Activated T-cell treated with anti-CD3 and anti-CD28 coated beads, Interleukin-2, amount 50 U/mL, for 48 hours (primary cell): Measurements from ENCODE around the gene MORN1.
"Not testable (repeated sequence)": the region's sequence is repeated elsewhere in the genome, so short reads cannot be mapped to it uniquely, and the experiment has no call there.

Experiments
- DNase-seq, 2 experiments: peaks; one replicate each; pipeline ENCODE4 v3.0.0-alpha.2; 2020

The MORN1 gene

GRCh38 chr1:2335721-2336455, 55.5 kb downstream of the MORN1 start:
- DNase-seq, result no peak

DNA sequence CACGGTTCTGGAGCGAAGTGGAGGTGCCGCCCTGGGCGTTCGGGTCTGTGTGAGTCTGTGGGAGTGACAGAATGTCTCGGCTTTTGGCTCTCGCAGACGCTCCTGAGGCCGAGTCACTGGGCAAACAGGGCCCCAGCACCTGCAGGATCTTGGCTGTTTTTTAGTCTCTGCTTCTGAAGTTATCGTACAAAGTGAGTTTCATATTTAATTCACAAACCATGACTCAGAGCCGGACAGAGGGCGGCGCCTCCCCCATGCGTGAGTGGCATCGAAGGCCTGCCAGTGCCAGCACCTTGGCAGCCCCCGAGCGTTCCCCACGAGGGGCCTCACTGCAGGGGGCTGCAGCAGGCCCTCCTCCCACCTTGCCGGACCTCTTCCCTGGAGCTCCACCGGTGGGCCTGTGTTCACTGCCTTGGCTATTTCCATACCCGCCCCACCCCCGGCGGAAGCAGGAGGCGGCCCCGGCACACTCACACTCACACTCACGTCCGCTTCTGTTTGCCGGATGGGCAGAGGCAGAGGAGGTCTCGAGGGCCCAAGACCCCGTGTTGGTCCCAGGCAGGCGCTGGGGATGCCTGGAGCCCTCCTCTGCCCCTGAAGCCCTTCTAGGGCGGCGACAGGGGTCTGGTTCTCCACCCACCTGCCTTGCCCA, 56.3 kb downstream of the MORN1 start:
- DNase-seq, result no peak

DNA sequence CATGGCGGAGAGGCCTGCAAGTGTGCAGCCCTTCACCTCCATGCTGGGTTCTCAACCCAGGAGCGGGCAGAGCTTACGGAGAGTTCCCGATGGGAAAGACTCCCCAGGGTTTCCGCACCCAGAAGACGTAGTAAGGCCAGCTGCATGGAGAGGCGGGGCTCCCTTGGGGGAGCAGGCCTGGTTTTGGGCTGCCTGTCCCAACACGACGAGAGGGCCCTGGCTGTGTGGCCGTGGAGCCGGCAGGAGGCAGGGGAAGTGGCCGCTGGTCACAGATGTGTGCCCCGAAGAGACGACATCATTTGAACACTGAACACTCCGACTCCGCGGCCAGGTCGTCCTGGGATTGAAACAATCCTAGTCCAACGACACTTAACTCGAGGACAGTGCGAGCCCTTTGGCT, 57.0 kb downstream of the MORN1 start:
- no peak for DNase-seq

- not testable (repeated sequence) for DNase-seq
These were observed 59.8 kb downstream of the MORN1 start for GRCh38 chr1:2331580-2331979.

DNA sequence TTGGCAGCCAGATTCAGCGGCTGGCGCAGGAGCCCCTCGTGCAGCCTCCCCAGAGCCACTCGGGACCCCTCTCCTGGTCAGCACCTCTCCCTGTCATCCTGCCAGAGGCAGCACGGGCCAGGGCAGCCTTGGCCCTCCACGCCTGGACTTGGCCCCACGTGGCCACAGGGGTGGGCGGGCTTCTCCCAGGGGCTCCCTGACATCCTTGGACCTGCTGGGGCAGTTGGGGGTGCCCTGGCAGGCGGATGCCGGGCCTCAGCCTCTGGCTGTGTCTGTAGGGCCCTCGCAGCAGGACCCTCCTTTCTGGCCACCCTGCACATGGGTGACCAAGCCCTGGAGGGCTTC, 60.2 kb downstream of the MORN1 start:
- no peak for DNase-seq

DNA sequence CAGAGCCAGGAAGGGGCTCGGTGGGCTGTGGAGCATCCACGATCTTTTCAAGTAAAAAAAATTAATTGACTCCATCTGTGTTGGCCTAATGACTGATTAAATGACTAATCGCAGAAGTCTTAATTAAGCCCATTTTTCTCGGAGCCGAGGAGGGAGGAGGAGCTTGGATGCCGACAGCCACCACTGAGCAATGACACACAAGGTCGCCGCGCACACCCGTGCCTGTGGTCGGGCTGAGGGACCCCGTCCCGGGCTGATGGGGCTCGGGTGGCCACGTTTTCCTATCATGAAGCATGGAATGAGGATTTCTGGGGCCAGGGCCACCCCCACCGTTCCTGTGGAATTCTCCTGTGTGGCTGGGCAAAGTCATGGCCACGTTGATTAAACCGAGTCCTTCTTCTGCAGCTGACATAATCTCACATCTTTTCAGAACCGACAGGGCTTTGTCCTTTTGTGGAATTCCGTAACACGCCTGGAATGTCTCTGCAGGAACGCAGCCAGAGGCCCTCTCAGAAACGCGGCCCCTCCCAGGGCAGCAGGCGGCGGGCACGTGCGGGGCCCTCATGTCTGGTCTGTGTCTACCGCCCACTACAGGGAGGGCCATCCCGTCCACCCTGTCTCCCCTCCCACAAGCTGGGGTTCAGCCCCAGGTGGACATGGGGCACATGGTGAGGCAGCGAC, 60.7 kb downstream of the MORN1 start:
- DNase-seq, result no peak

GRCh38 chr1:2330035-2330434, 61.3 kb downstream of the MORN1 start:
- DNase-seq, result no peak

GRCh38 chr1:2328676-2329455, 62.5 kb downstream of the MORN1 start:
- DNase-seq, result no peak

DNA sequence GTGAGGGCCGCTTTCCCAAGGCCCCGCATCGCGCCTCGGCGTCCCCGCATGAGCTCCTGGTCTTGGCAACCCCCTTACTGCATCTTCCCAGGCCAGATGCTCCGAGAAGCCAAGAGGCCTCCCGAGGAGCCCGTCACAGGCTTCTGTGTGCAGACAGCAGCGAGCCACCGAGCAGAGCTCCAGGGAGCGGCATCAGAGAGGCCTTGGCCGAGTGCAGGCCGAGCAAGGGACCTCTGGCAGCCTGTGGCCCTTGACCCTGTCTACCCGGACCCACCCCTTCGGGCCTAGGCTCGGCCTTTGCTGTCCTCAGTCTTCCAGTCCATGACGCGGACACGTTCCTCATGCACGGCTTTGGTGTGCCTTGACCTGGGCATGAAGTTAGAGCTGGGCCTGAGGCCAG, 63.5 kb downstream of the MORN1 start:
- DNase-seq, result no peak

GRCh38 chr1:2327162-2327561, 64.2 kb downstream of the MORN1 start:
- not testable (repeated sequence) for DNase-seq

GRCh38 chr1:2326524-2326923, 64.8 kb downstream of the MORN1 start:
- DNase-seq, result no peak

DNA sequence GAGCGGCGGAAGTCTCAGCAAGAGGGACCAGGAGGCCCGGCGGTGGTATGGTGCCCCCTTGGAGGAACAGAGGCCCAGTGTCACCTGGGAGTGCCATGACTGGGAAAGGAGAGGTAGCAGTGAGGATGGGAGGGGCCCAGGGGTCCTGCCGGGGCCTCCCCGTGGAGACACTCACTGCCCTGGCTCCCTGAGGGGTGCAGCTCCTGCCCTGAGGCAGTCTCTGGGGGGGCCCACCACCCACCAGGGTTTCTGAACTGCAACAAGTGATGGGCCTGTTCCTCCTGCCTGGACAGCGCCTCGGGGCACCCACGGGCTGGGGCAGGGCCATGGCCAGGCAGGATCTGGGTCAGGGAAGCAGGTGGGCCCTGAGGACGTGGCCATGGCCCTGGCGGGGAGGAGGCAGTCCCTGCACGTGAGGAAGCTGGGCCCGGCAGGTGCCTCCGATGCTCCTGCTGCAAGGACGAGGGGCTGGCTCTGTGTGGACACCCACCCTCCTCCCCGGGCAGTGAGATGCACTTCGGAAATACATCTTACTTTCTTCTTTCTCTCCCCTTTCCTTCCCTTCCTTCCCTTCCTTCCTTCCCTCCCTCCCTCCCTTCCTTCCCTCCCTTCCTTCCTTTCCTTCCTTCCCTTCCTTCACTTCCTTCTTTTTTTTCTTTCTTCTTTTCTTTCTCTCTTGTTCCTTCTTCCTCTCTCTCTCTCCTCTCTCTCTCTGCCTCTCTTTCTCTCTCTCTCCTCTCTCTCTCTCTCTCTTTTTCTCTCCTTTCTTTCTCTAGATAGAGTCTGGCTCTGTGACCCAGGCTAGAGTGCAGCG, 66.6 kb downstream of the MORN1 start:
- DNase-seq, result no peak

DNA sequence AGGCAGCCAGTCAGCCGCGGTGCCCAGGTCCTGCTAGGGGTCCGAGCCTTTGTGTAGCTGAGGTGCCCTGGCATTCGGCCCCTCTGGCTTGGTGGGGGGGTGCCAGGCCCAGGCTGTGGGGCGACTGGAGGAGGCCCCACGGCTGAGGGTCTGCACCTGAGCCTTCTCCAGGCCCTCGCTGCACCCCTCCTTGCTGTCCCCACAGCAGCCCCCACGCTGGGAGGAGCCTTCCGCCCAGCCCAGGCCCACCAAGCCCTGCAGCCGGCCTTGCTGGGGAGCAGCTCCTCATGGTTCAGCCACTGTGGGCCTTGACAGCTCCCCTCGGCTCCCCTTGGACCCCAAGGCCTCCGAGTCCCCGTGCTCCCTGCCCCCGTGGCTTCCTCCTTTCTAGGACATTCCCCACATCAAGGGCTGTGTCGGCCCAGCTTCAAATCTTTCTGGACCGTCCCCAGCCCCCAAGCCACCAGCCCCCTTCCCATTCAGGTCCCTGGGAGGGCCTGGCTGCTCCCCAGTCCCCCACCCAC, 67.8 kb downstream of the MORN1 start:
- DNase-seq, result no peak

- DNase-seq, result no peak
These were observed 68.7 kb downstream of the MORN1 start for GRCh38 chr1:2322581-2323211.

DNA sequence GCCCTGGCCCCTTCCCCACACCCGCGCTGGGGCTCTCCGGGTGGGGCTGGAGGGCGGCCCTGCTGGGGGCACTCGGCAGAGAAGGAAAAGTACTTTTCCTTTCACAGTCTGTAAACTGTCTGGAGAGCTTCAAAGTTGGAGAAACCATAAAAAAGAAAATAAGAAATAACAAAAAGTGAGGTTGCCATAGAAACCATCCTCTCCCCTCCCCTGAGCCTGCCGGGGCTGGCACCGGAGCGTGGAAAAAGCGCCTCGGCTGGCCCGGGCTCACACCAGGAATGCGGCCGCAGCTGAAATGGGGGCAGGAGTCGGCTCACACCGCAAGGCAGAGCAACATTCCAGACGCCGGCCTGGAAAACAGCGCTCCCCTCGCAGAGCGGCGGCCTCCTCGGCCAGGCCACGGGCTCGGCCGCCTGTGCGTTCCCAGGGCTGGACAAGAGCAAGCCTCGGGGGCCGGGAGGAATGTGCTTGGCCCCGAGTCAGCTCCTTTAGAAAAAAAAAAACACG, 69.2 kb downstream of the MORN1 start:
- no peak for DNase-seq

- DNase-seq, result no peak
These were observed 70.3 kb downstream of the MORN1 start for GRCh38 chr1:2320760-2321667.

DNA sequence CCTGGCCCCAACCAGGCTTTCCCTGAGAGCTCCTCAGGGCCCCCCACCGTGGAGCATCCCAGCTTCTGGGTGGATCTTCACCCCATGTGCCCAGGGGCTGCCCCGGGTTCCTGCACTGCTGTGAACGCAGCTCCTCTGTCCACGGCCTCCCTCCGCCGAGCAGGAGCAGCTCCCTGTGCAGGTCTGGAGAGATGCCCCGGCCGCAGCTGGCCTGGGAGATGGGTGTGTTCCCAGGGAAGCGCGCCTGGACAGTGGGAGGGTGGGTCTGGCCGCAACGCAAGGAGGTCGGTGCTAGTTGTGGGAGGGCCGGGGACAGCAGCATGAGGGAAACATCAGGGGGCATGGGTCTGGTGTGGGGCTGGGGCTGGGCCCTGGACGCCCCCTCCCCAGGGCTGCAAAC, 71.3 kb downstream of the MORN1 start:
- no peak for DNase-seq

DNA sequence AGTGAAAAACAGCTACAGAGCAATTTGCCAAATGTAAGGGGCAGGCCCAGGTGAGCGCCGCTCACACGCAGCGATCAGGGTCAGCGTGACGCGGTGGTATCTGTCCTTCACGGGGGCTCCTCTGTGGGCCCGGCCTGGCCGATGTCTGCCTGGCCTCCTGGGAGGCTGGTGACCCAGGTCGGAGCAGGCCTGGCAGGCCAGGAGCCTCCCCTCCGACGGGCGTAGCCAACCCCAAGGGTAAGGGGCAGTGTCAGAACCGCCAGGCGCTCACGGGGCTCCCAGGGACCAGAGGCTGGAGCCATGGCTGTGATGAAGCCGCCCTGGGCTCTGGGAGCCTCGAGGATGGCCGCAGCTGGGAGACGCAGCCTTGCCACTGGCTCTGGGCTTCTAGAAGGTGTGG, 72.1 kb downstream of the MORN1 start:
- DNase-seq, result no peak

- no peak for DNase-seq
These were observed 72.8 kb downstream of the MORN1 start for GRCh38 chr1:2318314-2319278.
